Chondrocyte (in vitro differentiated cells): ENCODE measurements around the gene SLC35F1. TPM values are rescaled to one million over a fixed set of nuclear protein-coding genes. Genes with fewer than 3 reads are reported as not detected.

Experiments used
- DNase-seq: peaks from one replicate; pipeline ENCODE4 v3.0.0; 2021; ENCODE audit warnings: mixed read lengths, low spot score
- H3K27ac Mint-ChIP-seq: one replicate; pipeline ENCODE4 v1.8.0; 2021; ENCODE audit warnings: mild to moderate bottlenecking, moderate library complexity, mixed read lengths; ENCODE audit not compliant: unreplicated experiment
- H3K27me3 Mint-ChIP-seq: 2 replicates; pipeline ENCODE4 v1.8.0; 2021; ENCODE audit warnings: low read depth, mixed read lengths
- H3K36me3 Mint-ChIP-seq: 2 replicates; pipeline ENCODE4 v1.8.0; 2021; ENCODE audit warnings: low read depth, mixed read lengths
- H3K4me1 Mint-ChIP-seq: 2 replicates; pipeline ENCODE4 v1.8.0; 2021; ENCODE audit warnings: low read depth, mild to moderate bottlenecking, mixed read lengths
- H3K4me3 Mint-ChIP-seq: one replicate; pipeline ENCODE4 v1.8.0; 2021; ENCODE audit warnings: mild to moderate bottlenecking, moderate library complexity, mixed read lengths; ENCODE audit not compliant: unreplicated experiment
- H3K9me3 Mint-ChIP-seq: 2 replicates; pipeline ENCODE4 v1.8.0; 2021; ENCODE audit warnings: low read depth, mixed read lengths
- CTCF ChIP-seq: fragments of 200-600 bp; sonication (generic); IDR thresholded peaks from 2 replicates; pipeline ENCODE4 v1.5.0; 2021; ENCODE audit warnings: antibody characterized with exemption, mild to moderate bottlenecking, moderate library complexity
- total RNA-seq: library from RNA; stranded (reverse); gene quantifications from 3 replicates; pipeline ENCODE4 v1.2.1, GENCODE V29; 2021

Gene SLC35F1
- total RNA-seq, 1 donor from 2014 or later: not detected

- Mint-ChIP-seq H3K27ac (no peak overlapping the region), H3K27me3 (no peaks in the 10 kb centered on the region), H3K9me3 (peaks cover 4% of the 10 kb centered on the region), H3K36me3 (no peaks in the 10 kb centered on the region), H3K4me3 (no peak overlapping the region), H3K4me1 (no peaks in the 10 kb centered on the region)
- no peak for DNase-seq
- no peak for TF ChIP-seq CTCF
Observed at GRCh38 chr6:118168421-118168820, 261.4 kb downstream of the SLC35F1 start.

- TF ChIP-seq CTCF: no peak
- H3K4me3 Mint-ChIP-seq: no peak overlapping the region
- no peaks in the 10 kb centered on the region for H3K4me1 Mint-ChIP-seq
- H3K9me3 Mint-ChIP-seq: peaks cover 22% of the 10 kb centered on the region
- peaks cover 5% of the 10 kb centered on the region for H3K36me3 Mint-ChIP-seq
- DNase-seq: no peak
- H3K27ac Mint-ChIP-seq: no peak overlapping the region
- no peaks in the 10 kb centered on the region for H3K27me3 Mint-ChIP-seq
Observed at GRCh38 chr6:118171852-118172251, 264.8 kb downstream of the SLC35F1 start.

GRCh38 chr6:118174071-118174470, 267.0 kb downstream of the SLC35F1 start:
- Mint-ChIP-seq H3K27ac (no peak overlapping the region), H3K36me3 (peaks cover 5% of the 10 kb centered on the region), H3K4me3 (no peak overlapping the region), H3K27me3 (no peaks in the 10 kb centered on the region), H3K9me3 (peaks cover 22% of the 10 kb centered on the region), H3K4me1 (no peaks in the 10 kb centered on the region)
- DNase-seq: no peak
- no peak for TF ChIP-seq CTCF

GRCh38 chr6:118177720-118178119, 270.7 kb downstream of the SLC35F1 start:
- TF ChIP-seq CTCF: no peak
- Mint-ChIP-seq H3K27ac (no peak overlapping the region), H3K4me1 (no peaks in the 10 kb centered on the region)

GRCh38 chr6:118179048-118179447, 272.0 kb downstream of the SLC35F1 start:
- no peak for TF ChIP-seq CTCF
- Mint-ChIP-seq H3K4me3 (no peak overlapping the region), H3K36me3 (peaks cover 3% of the 10 kb centered on the region), H3K27ac (no peak overlapping the region), H3K27me3 (peaks cover 2% of the 10 kb centered on the region), H3K9me3 (peaks cover 11% of the 10 kb centered on the region), H3K4me1 (no peaks in the 10 kb centered on the region)
- no peak for DNase-seq

More at GRCh38 chr6:118177720-118178119, 270.7 kb downstream of the SLC35F1 start:
- peaks cover 21% of the 10 kb centered on the region for H3K9me3 Mint-ChIP-seq
- no peak overlapping the region for H3K4me3 Mint-ChIP-seq
- H3K27me3 Mint-ChIP-seq: peaks cover 2% of the 10 kb centered on the region
- peaks cover 5% of the 10 kb centered on the region for H3K36me3 Mint-ChIP-seq
- DNase-seq: no peak
